Measurements from ENCODE around the gene HPX. TPM values are rescaled to one million over a fixed set of nuclear protein-coding genes. Genes with fewer than 3 reads are reported as not detected.

HPX gene
- total RNA-seq, 1 experiment from 2014 or later, result 1.2 TPM

DNA sequence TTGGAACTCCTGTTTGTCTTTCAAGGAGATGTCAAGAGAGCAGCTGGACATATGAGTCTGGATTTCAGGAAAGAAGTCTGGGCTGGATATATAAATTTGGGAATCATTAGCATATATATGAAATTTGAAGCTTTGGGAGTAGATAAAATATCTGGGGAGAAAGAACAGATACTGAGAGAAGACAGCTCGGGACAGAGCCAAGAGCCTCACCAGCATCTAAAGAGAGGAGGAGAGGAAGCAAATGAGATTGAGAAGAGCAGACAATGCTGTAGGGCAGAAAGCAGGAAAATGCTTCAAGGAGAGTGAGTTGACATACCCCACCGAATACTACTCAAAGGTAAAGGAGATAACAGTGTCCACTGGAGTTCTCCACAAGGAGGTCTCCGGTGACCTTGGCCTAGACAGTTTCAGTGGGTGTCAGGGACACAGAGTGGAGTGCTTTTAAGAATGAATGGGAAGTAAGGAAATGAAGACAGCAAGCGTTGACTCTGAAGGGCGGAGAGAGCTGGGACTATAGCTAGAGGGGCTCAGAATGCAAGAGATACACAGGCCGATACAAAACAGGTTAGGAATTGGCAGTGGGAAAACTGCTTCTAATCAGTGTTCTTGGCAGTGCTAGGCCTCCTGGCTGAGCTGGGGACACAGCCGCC is 22.8 kb downstream of the HPX start:
- H4K20me1 ChIP-seq (ENCODE audit: control insufficient read depth, insufficient read depth, insufficient read length), result no peaks in the 10 kb centered on the region
- H2BK5ac ChIP-seq (ENCODE audit: insufficient read length, low read length), result no peak overlapping the region
- DNase-seq, result no peak
- H3K9me3 ChIP-seq (ENCODE audit: control insufficient read depth, low read depth, low read length), result no peaks in the 10 kb centered on the region
- no peak overlapping the region for H3K23ac ChIP-seq (ENCODE audit: insufficient read length, low read depth, low read length)
- 0 out of 2 replicates have a peak, but pooled peaks cover 3% of the 10 kb centered on the region for H3K4me1 ChIP-seq (ENCODE audit: insufficient read depth, low read length)
- TF ChIP-seq, protein P1, sequence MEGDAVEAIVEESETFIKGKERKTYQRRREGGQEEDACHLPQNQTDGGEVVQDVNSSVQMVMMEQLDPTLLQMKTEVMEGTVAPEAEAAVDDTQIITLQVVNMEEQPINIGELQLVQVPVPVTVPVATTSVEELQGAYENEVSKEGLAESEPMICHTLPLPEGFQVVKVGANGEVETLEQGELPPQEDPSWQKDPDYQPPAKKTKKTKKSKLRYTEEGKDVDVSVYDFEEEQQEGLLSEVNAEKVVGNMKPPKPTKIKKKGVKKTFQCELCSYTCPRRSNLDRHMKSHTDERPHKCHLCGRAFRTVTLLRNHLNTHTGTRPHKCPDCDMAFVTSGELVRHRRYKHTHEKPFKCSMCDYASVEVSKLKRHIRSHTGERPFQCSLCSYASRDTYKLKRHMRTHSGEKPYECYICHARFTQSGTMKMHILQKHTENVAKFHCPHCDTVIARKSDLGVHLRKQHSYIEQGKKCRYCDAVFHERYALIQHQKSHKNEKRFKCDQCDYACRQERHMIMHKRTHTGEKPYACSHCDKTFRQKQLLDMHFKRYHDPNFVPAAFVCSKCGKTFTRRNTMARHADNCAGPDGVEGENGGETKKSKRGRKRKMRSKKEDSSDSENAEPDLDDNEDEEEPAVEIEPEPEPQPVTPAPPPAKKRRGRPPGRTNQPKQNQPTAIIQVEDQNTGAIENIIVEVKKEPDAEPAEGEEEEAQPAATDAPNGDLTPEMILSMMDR (conservative IDR thresholded peaks at IDR 0.05), result no peak
- no CpG with 5 or more reads among the region's 7 CpGs for WGBS (ENCODE audit: extremely low coverage, insufficient read length, low lambda C conversion rate)
- no peaks in the 10 kb centered on the region for H3K79me2 ChIP-seq (ENCODE audit: insufficient read depth, low read length)
- H3K23me2 ChIP-seq (ENCODE audit: insufficient read length, low read depth, low read length, poor library complexity, severe bottlenecking), result peaks cover 6% of the 10 kb centered on the region
- Mint-ChIP-seq H3K27me3 (ENCODE audit: low read depth) (peaks cover 30% of the 10 kb centered on the region), H3K9me3 (no peaks in the 10 kb centered on the region), H3K4me3 (no peak overlapping the region), H3K36me3 (ENCODE audit: insufficient read depth in 1 of 3, low read depth in 3 of 3) (no peaks in the 10 kb centered on the region), H3K4me1 (peaks cover 6% of the 10 kb centered on the region in 2 experiments), H3K27ac (no peak overlapping the region)
- no peak overlapping the region for H4K91ac ChIP-seq (ENCODE audit: insufficient read length, low read depth, low read length)
- no peak overlapping the region for H3K14ac ChIP-seq (ENCODE audit: insufficient read depth, low read length)
- no peak overlapping the region for H4K5ac ChIP-seq (ENCODE audit: insufficient read length, low read depth, low read length)
- peak overlapping the region; percentile 47 for H3K4me2 ChIP-seq (ENCODE audit: insufficient read depth, insufficient read length, low read length)
- no peak overlapping the region for H2BK20ac ChIP-seq (ENCODE audit: low read depth, low read length, poor library complexity, severe bottlenecking)
- no peak overlapping the region for H2BK120ac ChIP-seq (ENCODE audit: low read depth, low read length, poor library complexity, severe bottlenecking)
- no peaks in the 10 kb centered on the region for H3K79me1 ChIP-seq (ENCODE audit: insufficient read depth, low read depth, low read length, poor library complexity, severe bottlenecking)
- H3K27me3 ChIP-seq (ENCODE audit: insufficient read depth, low read length), result peaks cover 5% of the 10 kb centered on the region; the same call in 1 of the 2 replicates
- no peak overlapping the region for H4K8ac ChIP-seq (replicated peaks; ENCODE audit: insufficient read length, low read depth, low read length)
- H3K18ac ChIP-seq (ENCODE audit: insufficient read length, low read depth, low read length), result no peak overlapping the region
- H3K56ac ChIP-seq (ENCODE audit: insufficient read length, low read depth, low read length), result no peak overlapping the region
- H3T11ph ChIP-seq (ENCODE audit: low read length), result no peak overlapping the region
- no peak overlapping the region for H3K9ac ChIP-seq (ENCODE audit: extremely low read depth, insufficient read length, low read length)
- H2BK12ac ChIP-seq (ENCODE audit: insufficient read length, low read depth, low read length), result no peak overlapping the region
- no peak overlapping the region for H2AFZ ChIP-seq (ENCODE audit: low read length)
- H3K4ac ChIP-seq (ENCODE audit: low read depth, low read length), result no peak overlapping the region
- H3K27ac ChIP-seq (ENCODE audit: insufficient read length, low read depth, low read length), result no peak overlapping the region
- no peak overlapping the region for H2BK15ac ChIP-seq (ENCODE audit: low read depth, low read length)
- no peak overlapping the region for H2AK5ac ChIP-seq (ENCODE audit: insufficient read length, low read length)
